ENCODE measurements around the gene BPNT1. TPM values are rescaled to one million over a fixed set of nuclear protein-coding genes. Genes with fewer than 3 reads are reported as not detected.

The BPNT1 gene
- total RNA-seq, 1 experiment from 2014 or later = 25.2 TPM

GRCh38 chr1:220056374-220056773, 33.2 kb downstream of the BPNT1 start:
- intact Hi-C loops (cut with micrococcal nuclease) = no loop called here

More at GRCh38 chr1:220056374-220056773, 33.2 kb downstream of the BPNT1 start:
- Histone ChIP-seq H3K9ac (ENCODE audit: low read length) (no peak overlapping the region), H3K4me2 (ENCODE audit: low read length) (no peak overlapping the region), H3K4me1 (ENCODE audit: control insufficient read depth in 1 of 2, insufficient read depth in 2 of 2, low read length in 2 of 2) (no peaks in the 10 kb centered on the region), H4K20me1 (ENCODE audit: insufficient read depth) (no peaks in the 10 kb centered on the region), H3K27me3 (ENCODE audit: insufficient read depth, low read length) (no peaks in the 10 kb centered on the region), H3K9me2 (ENCODE audit: insufficient read depth) (no peaks in the 10 kb centered on the region), H3K79me2 (ENCODE audit: insufficient read depth, low read length) (no peaks in the 10 kb centered on the region), H3K27ac (ENCODE audit: low read depth, low read length) (no peak overlapping the region), H2AFZ (ENCODE audit: low read depth, low read length, poor library complexity, severe bottlenecking) (no peak overlapping the region), H3K9me3 (ENCODE audit: control insufficient read depth in 1 of 2, insufficient read depth in 1 of 2, low read depth in 1 of 2, low read length in 2 of 2) (no peaks in the 10 kb centered on the region), H3K4me3 (replicated peaks in 1 of 2; ENCODE audit: low read depth in 1 of 2, low read length in 2 of 2) (no peak overlapping the region), H3K36me3 (ENCODE audit: control insufficient read depth in 1 of 2, insufficient read depth in 2 of 2, low read length in 2 of 2) (peaks cover 3 to 4% of the 10 kb centered on the region in 2 experiments; a peak in 1 of 4 replicates)
- TF ChIP-seq FOSL1 (IDR thresholded peaks at IDR 0.05; ENCODE audit: low read depth) = no peak
- no peak for TF ChIP-seq CTCF (IDR thresholded peaks at IDR 0.05 in 2 of 3, conservative IDR thresholded peaks at IDR 0.05 in 1 of 3; ENCODE audit: borderline replicate concordance in 1 of 3, insufficient read depth in 1 of 3, low read depth in 2 of 3, low read length in 2 of 3)
- TF ChIP-seq CEBPB (IDR thresholded peaks at IDR 0.05; ENCODE audit: low read depth) = no peak
- no peak for TF ChIP-seq SRF (IDR thresholded peaks at IDR 0.05; ENCODE audit: low read depth)
- no peak for TF ChIP-seq EZH2 (IDR thresholded peaks at IDR 0.05)
- TF ChIP-seq ZBTB33 (IDR thresholded peaks at IDR 0.05; ENCODE audit: extremely low read depth, insufficient replicate concordance, low read length) = no peak
- TF ChIP-seq RAD21 (IDR thresholded peaks at IDR 0.05; ENCODE audit: low read depth) = no peak
- TF ChIP-seq ZNF274 (IDR thresholded peaks at IDR 0.05; ENCODE audit: low read depth, low read length) = no peak
- no peak for TF ChIP-seq ZFX (IDR thresholded peaks at IDR 0.05)
- RAD21 ChIA-PET (ENCODE audit: low non-redundant PET in 1 of 2, low total read pairs in 2 of 2, uncharacterized antibody in 2 of 2, unreplicated experiment in 2 of 2) = no interaction called here
- POLR2A ChIA-PET = no interaction called here
- BruUV-seq (replicated peaks) = no TSS peak
- CTCF ChIA-PET = no interaction called here
- DNase-seq (ENCODE audit: low read depth, low spot score) (no peak), ATAC-seq (no peak)
